RCC 7860 (cell line): Measurements from ENCODE around the gene MORC1.

ENCODE experiments used
- DNase-seq: peaks from one replicate; pipeline ENCODE4 v3.0.0-alpha.2; 2015; ENCODE audit warnings: low spot score
- FAIRE-seq: peaks from 2 replicates; lab custom pipeline; 2012; peaks lifted over from hg19 to GRCh38; lab: Jason Lieb, UNC

Gene MORC1

GRCh38 chr3:109035082-109035481, 82.9 kb downstream of the MORC1 start:
- DNase-seq (no peak), FAIRE-seq (no peak)

GRCh38 chr3:109033000-109033660, 84.8 kb downstream of the MORC1 start:
- no peak for DNase-seq
- FAIRE-seq = no peak

- DNase-seq = no peak
- no peak for FAIRE-seq
Measured at GRCh38 chr3:109028753-109029152, 89.2 kb downstream of the MORC1 start.

- FAIRE-seq = no peak
Measured at GRCh38 chr3:109026821-109027220, 91.1 kb downstream of the MORC1 start.

GRCh38 chr3:109025896-109026295, 92.0 kb downstream of the MORC1 start:
- no peak for FAIRE-seq
- DNase-seq = no peak

More at GRCh38 chr3:109026821-109027220, 91.1 kb downstream of the MORC1 start:
- DNase-seq = no peak

- DNase-seq = peak; percentile 44
Measured at GRCh38 chr3:109023656-109024254, 94.2 kb downstream of the MORC1 start.

GRCh38 chr3:109023167-109023566, 94.8 kb downstream of the MORC1 start:
- no peak for DNase-seq
- FAIRE-seq = no peak

More at GRCh38 chr3:109023656-109024254, 94.2 kb downstream of the MORC1 start:
- FAIRE-seq = peak; percentile 86

GRCh38 chr3:109021556-109021955, 96.4 kb downstream of the MORC1 start:
- DNase-seq (no peak), FAIRE-seq (no peak)

- FAIRE-seq = no peak
Measured at GRCh38 chr3:109018828-109019227, 99.1 kb downstream of the MORC1 start.

GRCh38 chr3:109005443-109005842, 112.5 kb downstream of the MORC1 start:
- DNase-seq (no peak), FAIRE-seq (no peak)

More at GRCh38 chr3:109018828-109019227, 99.1 kb downstream of the MORC1 start:
- no peak for DNase-seq

- FAIRE-seq (no peak), DNase-seq (no peak)
Measured at GRCh38 chr3:108998436-108998835, 119.5 kb downstream of the MORC1 start.

- DNase-seq (no peak), FAIRE-seq (no peak)
Measured at GRCh38 chr3:108985844-108986243, 132.1 kb downstream of the MORC1 start.

- FAIRE-seq (peak; percentile 15), DNase-seq (no peak)
Measured at GRCh38 chr3:108983051-108983450, 134.9 kb downstream of the MORC1 start.

GRCh38 chr3:108976058-108976457, 141.9 kb downstream of the MORC1 start:
- no peak for FAIRE-seq
- no peak for DNase-seq

GRCh38 chr3:108973019-108973418, 144.9 kb downstream of the MORC1 start:
- DNase-seq = no peak
- no peak for FAIRE-seq

- no peak for DNase-seq
- FAIRE-seq = no peak
Measured at GRCh38 chr3:108972482-108972881, 145.5 kb downstream of the MORC1 start.

GRCh38 chr3:108970561-108970960, 147.4 kb downstream of the MORC1 start:
- DNase-seq = no peak
- no peak for FAIRE-seq

- DNase-seq (no peak), FAIRE-seq (no peak)
Measured at GRCh38 chr3:108966773-108967172, 151.2 kb downstream of the MORC1 start.

GRCh38 chr3:108959017-108959416, 158.9 kb downstream of the MORC1 start:
- DNase-seq (no peak), FAIRE-seq (peak; percentile 77)

GRCh38 chr3:108953700-108954099, 164.2 kb downstream of the MORC1 start, which contains the start of gene GUCA1C:
GUCA1C (minus strand) TSS chr3:108953879; CDS start chr3:108953762, 117 bp downstream.
- no peak for FAIRE-seq
- DNase-seq = no peak

GRCh38 chr3:108953210-108953609, 164.7 kb downstream of the MORC1 start:
- FAIRE-seq (peak; percentile 85), DNase-seq (peak; percentile 47)

- DNase-seq (no peak), FAIRE-seq (no peak)
Measured at GRCh38 chr3:108951820-108952501, 166.0 kb downstream of the MORC1 start.
